Muscle of back (tissue), 13 donors: ENCODE results near the gene CXCL5. TPM values are rescaled to one million over a fixed set of nuclear protein-coding genes. Genes with fewer than 3 reads are reported as not detected.

Experiments used
- DNase-seq, 3 donors: peaks; one replicate each; pipeline versions ENCODE4 v3.0.0 to v3.0.0-alpha.2; 2013
- long read RNA-seq, 9 donors: transcript quantifications; one replicate each; lab custom pipeline, GENCODE V29; 2026
- polyA plus RNA-seq, 10 donors: library from polyadenylated mRNA; unstranded; fragments of 120-200 nt; gene quantifications; one replicate each; pipeline ENCODE4 v1.2.1, GENCODE V29; 2013; ENCODE audit not compliant: insufficient read length in 10 of 10

Gene CXCL5
- 1 to 10 TPM in 1 of 10 donors, under 1 TPM in 8, not detected in 1; 0.08 to 1.2 (median 0.28) TPM for polyA plus RNA-seq
- long read RNA-seq, donor 1, result 0 reads
- long read RNA-seq, donor 2, result 0 reads
- long read RNA-seq, donor 3, result 0 reads
- long read RNA-seq, donor 4, result 0 reads
- long read RNA-seq, donor 5, result 0 reads
- long read RNA-seq, donor 6, result 0 reads
- long read RNA-seq, donor 7, result 0 reads
- long read RNA-seq, donor 8, result 0 reads
- long read RNA-seq, donor 9, result 0 reads

DNA sequence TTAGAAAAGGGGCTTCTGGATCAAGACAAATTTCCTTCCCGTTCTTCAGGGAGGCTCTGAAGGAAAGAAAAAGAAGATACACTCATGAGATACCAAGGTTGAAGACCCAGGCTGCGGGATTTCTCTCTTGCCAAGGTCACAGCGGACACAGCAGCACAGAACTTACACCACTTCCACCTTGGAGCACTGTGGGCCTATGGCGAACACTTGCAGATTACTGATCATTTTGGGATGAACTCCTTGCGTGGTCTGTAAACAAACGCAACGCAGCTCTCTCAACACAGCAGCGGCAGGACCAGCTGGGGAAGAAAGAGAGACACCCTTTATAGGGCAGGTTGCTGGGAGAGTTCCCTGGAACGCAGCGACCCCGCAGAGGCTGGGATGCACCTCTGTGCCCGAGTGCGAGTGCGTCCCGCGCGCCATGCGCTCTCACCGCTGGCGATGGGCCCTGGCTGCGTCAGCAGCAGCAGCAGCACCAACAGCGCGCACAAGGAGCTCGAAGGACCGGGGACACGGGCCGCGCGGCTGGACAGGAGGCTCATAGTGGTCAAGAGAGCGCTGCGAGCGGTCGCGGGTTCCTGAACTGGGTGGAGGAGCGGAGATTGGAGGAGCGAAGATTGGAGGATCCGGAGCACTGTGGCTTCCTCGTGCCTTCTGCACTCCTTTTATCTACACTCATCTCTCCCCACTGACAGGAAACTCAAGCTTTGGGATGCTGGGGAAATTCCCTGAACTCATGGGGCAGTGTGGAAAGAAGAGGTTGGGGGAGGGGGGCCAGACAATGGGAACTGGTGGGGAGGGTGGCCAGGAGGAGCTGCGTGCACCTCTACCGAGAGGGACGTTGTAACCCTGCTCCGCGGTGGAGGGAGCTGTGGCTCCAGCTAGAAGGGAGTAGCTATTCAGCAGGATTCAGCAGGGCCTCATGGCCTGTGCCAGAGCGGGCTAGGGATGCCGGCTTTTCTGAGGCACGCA, at the start of gene CXCL5:
Gene CXCL5, minus strand, starts transcription at position 638 of the 972 bp plus-strand sequence. Its CDS starts 96 bp downstream, at position 542.
- peak; percentile 14 to 59 (median 40) for DNase-seq

GRCh38 chr4:74047152-74047551, 48.7 kb upstream of the CXCL5 start:
- no peak for DNase-seq

GRCh38 chr4:74045772-74046171, 47.3 kb upstream of the CXCL5 start:
- no peak for DNase-seq

DNA sequence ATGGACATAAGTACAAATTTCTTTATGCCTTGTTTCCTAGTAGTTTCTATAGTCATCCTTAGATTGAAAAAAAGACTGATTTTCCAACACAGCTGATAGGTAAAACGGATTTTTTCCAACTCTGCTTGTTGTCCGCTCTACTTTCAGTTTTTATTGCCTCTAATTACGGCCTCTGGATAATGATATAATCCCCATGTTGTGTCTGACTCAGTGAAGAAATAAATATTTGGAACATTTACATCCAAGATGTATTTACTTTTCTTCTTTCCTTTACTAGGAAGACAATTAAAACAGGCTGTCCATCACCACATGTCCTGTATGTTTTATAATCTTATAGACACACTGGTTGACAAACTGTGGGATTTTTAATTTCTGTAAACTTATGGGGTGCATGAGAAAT, 46.8 kb upstream of the CXCL5 start:
- DNase-seq, result no peak

- DNase-seq, result peak in 1 of 3 donors; percentile 32
These were observed 46.2 kb upstream of the CXCL5 start for GRCh38 chr4:74044677-74045076.

DNA sequence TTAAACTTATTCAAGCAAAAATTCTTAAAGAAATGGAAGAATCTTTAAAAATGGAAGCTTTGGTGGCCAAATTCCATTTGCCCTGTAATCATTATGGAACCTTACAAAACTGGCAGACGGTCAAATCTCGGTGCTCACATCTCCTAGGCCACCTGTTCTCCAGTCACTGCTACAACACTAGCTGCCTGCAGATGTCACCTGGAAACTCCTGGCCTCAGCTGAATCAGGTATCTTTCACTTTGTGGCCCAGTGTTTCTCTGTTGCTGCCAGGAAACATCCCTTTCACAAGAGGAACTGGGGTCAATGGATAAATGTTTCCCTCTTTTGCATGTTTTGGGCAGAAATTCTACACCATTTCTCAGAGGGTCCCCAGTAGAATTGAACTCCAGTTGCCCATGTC, 44.2 kb upstream of the CXCL5 start:
- DNase-seq, result no peak

DNA sequence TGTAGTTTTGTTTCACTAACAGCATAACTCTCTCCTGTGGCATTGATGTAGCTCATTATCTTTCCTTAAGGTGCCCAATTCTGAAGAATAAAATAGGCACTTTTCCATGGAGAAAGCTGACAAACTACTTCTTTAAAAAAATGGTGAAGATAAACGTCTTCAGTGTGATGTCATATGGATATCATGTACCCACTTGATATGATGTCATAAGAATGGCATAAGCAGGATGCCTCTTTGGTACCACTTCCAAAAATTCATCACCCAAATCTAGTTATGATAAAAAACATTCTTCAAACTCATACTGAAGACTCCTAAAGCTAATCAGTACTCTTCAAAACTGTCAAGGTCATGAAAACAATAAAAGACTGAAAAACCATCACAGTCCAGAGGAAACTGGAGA, 42.9 kb upstream of the CXCL5 start:
- DNase-seq, result no peak

DNA sequence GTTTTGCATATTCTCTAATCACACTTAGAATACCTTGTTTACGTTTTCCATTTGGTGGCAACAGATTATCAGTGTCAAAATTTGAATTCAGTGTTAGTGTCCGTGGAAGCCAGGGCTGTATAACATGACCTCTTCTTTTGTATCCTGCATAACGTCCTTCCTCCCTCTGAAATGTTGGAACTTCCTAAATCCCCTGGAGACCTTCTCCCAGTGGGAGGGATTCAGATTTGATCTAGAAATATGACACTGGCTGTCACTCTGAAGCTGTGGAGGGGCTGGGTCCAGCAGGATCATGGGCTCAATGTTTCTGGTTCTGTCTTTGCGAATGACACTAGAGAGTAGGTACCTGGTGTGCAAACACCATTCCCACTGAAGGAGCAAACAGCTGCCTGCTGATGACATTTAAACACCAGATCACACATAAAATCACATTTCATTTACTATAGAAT, 40.9 kb upstream of the CXCL5 start:
- DNase-seq, result no peak

DNA sequence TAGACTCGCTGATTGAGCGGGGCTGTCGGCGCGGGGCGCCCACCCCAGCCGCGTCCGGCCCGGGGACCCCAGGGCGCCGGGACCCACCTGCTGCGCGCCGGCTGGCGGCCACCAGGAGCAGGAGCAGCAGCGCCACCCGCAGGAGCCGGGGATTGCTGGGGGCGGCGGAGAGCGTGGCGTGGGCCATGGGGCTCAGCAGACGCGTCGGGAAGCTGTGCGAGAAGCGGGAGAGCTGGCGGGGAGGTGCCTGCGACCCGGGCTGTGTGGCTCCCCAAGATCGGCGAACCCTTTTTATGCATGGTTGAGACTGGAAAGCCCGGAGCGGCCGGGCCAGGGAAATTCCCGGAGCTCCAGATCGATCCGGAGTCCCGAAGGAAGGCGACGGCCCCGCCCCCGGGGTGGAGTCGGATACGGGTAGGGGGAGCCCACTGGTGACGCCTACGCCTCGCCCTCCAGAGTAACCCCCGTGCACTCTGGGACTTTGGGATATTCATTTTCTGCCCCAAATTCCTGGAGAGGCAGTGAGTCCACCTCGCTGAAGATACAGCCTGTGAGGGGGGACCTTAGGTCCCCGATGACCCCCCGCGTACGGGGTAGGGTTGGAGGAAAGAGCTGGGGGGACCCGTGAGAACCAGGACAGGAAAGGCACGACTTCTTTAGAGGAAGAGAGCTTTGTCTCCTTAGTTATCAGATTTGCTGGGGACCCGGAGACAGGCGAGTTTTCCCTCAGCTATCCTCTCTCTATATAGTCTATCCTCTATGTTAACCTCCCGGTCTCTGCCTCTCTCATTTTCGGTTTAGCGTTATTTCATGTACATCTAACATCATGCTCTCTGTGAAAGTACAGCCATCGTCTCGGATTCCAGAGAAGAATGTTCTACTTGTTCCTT, 40.2 kb upstream of the CXCL5 start, which contains the start of gene CXCL3:
Gene CXCL3, minus strand, starts transcription at position 265 of the 890 bp plus-strand sequence. Its CDS starts 78 bp downstream, at position 187.
- DNase-seq, result peak; percentile 43 to 79 (median 67)

GRCh38 chr4:74038086-74038424, 39.6 kb upstream of the CXCL5 start:
- DNase-seq, result peak in 1 of 3 donors; percentile 30

GRCh38 chr4:74037076-74037955, 38.8 kb upstream of the CXCL5 start:
- no peak for DNase-seq

GRCh38 chr4:74033739-74034138, 35.3 kb upstream of the CXCL5 start:
- DNase-seq, result peak in 1 of 3 donors; percentile 28

GRCh38 chr4:74032064-74032463, 33.6 kb upstream of the CXCL5 start:
- peak in 2 of 3 donors; percentile 24 to 31 for DNase-seq

GRCh38 chr4:74031576-74031975, 33.1 kb upstream of the CXCL5 start:
- no peak for DNase-seq

DNA sequence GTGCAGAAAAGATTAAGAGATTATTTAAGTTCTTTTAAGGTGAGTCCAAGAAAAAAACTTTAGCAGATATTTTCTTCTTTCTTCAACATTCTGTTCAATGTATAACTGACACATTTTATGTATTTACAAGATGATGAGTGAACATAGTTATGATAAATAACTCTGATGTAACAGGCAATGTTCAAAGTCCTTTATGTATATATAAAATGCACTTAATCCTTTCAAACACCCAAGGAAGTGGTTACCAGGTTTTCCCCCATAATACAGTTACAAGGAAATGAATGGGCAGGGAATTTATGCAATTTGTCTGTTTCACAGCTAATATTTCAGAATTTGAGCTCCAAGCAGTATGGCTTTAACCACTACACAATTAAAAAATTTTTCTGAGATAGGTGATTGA, 31.8 kb upstream of the CXCL5 start:
- DNase-seq, result no peak

GRCh38 chr4:74028504-74028903, 30.0 kb upstream of the CXCL5 start:
- DNase-seq, result no peak

- no peak for DNase-seq
These were observed 25.2 kb upstream of the CXCL5 start for GRCh38 chr4:74023709-74024108.

GRCh38 chr4:74021601-74022000, 23.1 kb upstream of the CXCL5 start:
- DNase-seq, result no peak

DNA sequence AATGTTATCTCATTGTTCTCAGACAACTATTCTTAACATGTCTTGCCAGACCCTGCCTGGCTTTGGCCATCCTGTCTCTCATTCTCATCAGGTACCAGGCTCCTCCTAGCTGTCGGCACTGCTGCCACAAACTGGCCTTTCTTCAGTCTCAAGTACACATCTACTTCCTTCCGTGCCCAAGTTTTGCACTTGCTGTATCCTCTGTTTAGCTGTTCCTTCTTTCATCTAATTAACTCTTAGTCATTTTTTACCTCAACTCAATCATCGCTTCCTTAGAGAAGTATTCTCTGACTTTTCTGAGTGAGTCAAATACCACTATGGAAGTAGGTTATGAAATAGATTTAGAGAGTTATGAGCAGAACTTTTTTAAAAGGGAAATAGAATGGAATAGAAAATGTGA, 20.3 kb upstream of the CXCL5 start:
- DNase-seq, result no peak

DNA sequence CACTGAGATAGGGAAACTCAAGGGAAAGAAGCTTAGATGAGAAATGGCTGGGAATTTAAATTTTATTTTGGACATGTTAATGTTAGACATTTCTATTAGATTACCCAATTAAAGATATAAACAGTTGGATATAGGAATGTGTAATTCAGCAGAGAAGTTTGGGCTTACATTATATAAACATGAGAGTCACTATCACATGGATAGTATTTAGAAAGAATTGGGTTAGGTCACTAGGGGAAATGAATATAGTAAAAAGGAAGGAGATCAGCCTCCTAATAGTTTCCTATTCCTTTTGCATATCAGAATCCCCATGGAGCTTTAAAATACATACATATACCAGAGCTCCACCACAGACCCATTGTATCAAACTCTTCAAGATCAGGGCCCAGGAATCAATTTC, 19.6 kb upstream of the CXCL5 start:
- DNase-seq, result no peak

GRCh38 chr4:74016068-74016467, 17.6 kb upstream of the CXCL5 start:
- no peak for DNase-seq
